Measurements from ENCODE around the gene ABLIM3. TPM values are rescaled to one million over a fixed set of nuclear protein-coding genes. Genes with fewer than 3 reads are reported as not detected.

The ABLIM3 gene
- total RNA-seq, 2 donors from 2014 or later, result 0.14 to 0.19 TPM

DNA sequence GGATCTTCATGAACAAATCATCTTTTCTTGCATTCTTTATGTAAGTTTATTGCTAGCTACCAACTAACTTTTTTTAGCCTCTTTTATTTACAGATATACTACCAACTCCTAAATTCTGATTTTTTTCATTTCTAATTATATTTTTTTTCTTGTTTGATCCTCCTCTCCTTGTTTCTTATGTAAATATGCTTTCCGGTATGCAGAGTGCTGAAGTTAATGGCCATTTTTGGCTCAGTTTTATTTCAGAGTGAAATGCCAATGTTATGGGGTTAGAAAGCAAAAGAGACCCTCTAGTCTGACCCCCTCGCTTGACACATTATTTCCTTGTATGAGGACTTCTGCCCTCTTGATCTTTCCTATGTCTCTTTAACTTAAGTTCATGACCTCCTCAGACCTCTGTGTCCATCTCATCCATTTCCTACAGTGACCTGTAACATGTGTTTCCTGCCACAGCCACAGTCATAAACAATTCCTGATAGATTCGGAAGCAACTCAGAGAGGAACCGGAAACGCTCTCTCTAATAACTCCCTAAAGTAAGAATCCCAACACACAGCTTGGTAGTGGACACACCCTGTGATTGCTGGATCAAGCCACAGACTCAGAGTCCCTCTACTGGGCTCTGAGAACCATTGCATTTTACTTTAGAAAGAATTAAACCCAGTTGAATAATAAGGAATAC is 87.5 kb downstream of the ABLIM3 start:
- no peaks in the 10 kb centered on the region for H3K4me1 Mint-ChIP-seq (ENCODE audit: low read depth)
- H3K4me3 Mint-ChIP-seq, result no peak overlapping the region
- no peaks in the 10 kb centered on the region for H3K36me3 Mint-ChIP-seq (ENCODE audit: insufficient read depth in 2 of 2)
- H3K9me3 Mint-ChIP-seq, result no peaks in the 10 kb centered on the region
- DNase-seq, result no peak
- no peak for ATAC-seq (replicated peaks in 1 of 2)
- H3K27ac Mint-ChIP-seq, result no peak overlapping the region
- H3K27me3 Mint-ChIP-seq (ENCODE audit: low read depth), result peaks cover 6% of the 10 kb centered on the region

DNA sequence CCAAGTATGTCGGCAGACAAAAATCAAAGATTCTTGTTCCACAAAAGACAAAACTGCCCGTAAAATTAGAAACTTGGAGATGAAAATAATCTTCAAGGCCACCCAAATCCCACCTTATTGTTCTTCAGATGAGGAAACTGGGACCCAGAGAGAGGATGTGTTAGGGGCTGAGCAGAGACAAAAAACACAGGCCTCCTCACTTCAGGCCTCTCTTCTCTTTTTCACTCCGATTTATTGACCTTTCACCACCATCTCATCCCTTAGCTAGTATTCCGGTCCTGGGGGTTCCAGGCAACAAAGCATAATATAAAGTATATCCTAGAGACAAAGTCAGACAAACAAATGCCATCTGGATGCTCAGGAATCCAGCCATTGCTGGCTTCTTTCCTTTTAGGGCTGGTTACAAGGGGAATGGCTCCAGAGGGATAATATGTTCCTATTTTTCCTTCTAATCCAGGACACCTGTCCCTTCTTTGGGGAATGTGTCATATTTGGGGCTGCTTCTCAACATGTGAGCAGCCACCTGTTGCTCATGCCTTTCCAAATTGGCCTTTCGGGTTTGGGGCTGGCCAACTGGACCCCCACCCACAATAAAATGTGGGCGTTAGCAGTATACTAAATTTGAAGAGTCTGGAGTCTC is 88.1 kb downstream of the ABLIM3 start:
- ATAC-seq (replicated peaks in 1 of 2) (no peak), DNase-seq (no peak)
- Mint-ChIP-seq H3K36me3 (ENCODE audit: insufficient read depth in 2 of 2) (no peaks in the 10 kb centered on the region), H3K27ac (no peak overlapping the region), H3K9me3 (no peaks in the 10 kb centered on the region), H3K4me3 (no peak overlapping the region), H3K27me3 (ENCODE audit: low read depth) (peaks cover 6% of the 10 kb centered on the region), H3K4me1 (ENCODE audit: low read depth) (no peaks in the 10 kb centered on the region)

DNA sequence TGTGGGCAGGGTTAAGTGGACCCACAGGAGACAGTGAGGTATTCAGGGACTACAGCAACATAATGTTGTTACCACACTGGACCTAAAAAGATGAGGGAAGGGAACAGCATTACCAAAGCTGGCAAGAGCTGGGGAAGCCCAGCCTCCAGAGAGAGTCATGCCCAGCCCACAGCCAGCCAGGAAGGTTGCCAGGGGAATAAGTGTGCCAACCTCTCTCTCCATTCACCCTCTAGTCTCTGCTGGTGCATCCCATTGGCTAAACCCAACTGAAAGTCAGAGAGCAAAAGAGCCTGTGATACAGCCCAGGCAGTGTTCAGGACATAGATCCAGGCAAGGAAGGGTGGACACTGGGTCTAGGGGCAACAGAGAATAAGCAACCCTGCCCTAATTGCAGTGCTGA is 94.5 kb downstream of the ABLIM3 start:
- no peak for DNase-seq
- no peak overlapping the region for H3K27ac Mint-ChIP-seq
- peaks cover 6% of the 10 kb centered on the region for H3K27me3 Mint-ChIP-seq (ENCODE audit: low read depth)
- ATAC-seq (replicated peaks in 1 of 2), result no peak
- H3K4me3 Mint-ChIP-seq, result no peak overlapping the region
- no peaks in the 10 kb centered on the region for H3K36me3 Mint-ChIP-seq (ENCODE audit: insufficient read depth in 2 of 2)
- H3K4me1 Mint-ChIP-seq (ENCODE audit: low read depth), result peaks cover 24% of the 10 kb centered on the region
- H3K9me3 Mint-ChIP-seq, result no peaks in the 10 kb centered on the region

DNA sequence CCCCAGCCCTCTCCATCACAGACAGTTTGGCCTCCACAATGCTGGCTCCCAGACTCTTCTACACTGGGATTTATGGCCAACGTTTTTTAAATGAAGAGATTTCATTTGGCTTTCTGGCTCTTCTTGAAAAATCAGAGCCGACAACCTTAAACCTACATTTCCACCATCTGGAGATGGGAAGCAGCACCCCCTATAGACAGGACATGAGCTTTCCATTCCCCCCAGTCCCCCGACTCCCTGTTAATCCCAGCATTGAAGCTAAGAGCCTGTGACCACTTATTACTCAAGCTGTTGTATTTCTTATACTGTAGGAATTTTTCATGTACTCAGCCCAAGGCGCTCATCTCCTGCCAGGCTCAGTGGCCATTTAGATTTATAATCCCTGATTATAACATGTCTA is 96.4 kb downstream of the ABLIM3 start:
- Mint-ChIP-seq H3K27me3 (ENCODE audit: low read depth) (peaks cover 6% of the 10 kb centered on the region), H3K27ac (no peak overlapping the region), H3K9me3 (peaks cover 0 to 3% of the 10 kb centered on the region in 2 donors), H3K4me3 (no peak overlapping the region), H3K36me3 (ENCODE audit: insufficient read depth in 2 of 2) (no peaks in the 10 kb centered on the region), H3K4me1 (ENCODE audit: low read depth) (peaks cover 38% of the 10 kb centered on the region)
- DNase-seq (no peak), ATAC-seq (replicated peaks in 1 of 2) (no peak)

DNA sequence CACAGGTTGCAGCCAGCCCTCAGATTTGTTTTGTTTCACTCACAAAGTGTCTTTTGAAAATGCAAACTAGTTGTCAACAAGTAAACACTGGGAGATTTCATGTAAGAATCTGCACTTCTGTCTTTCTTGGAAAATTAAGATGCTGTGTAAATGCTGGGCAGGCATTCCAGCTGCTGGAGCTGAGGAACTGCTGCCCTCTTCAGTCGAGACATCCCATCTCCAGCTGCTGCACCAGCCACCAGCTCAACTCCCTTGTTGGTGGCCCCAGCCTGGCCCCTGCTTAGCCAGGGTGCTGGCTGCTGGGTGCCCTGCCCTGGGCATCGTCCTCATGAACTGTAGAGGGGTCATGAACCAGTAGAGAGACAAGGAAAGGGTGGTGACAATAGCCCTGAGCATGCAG is 97.2 kb downstream of the ABLIM3 start:
- Mint-ChIP-seq H3K36me3 (ENCODE audit: insufficient read depth in 2 of 2) (no peaks in the 10 kb centered on the region), H3K27ac (no peak overlapping the region), H3K9me3 (peaks cover 0 to 3% of the 10 kb centered on the region in 2 donors), H3K27me3 (ENCODE audit: low read depth) (peaks cover under 1% of the 10 kb centered on the region), H3K4me1 (ENCODE audit: low read depth) (peaks cover 40% of the 10 kb centered on the region), H3K4me3 (no peak overlapping the region)
- no peak for ATAC-seq (replicated peaks in 1 of 2)
- DNase-seq, result no peak

DNA sequence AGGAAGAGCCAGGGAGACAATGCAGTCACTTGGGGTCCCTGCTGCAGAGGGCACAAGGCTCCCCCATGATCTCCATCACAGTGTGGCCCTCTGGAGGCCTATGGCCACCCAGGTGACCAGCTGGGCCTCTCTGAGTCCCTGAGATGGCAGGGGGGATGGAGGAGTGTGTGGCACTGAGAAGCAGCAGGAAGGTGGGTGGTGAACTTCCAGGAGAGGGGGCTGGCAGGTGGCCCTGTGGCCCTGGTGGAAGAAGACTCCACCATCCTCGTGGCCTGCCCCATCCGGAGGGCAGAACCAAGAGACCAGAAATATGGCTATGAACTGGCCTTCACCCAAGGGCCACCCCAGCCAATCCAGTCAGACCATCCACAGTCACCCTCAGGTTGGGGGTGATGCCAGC is 98.6 kb downstream of the ABLIM3 start:
- peak; percentile 2 to 11 for ATAC-seq (replicated peaks in 1 of 2)
- peaks cover 0 to 3% of the 10 kb centered on the region in 2 donors for H3K9me3 Mint-ChIP-seq
- no peaks in the 10 kb centered on the region for H3K36me3 Mint-ChIP-seq (ENCODE audit: insufficient read depth in 2 of 2)
- no peak overlapping the region for H3K27ac Mint-ChIP-seq
- H3K4me1 Mint-ChIP-seq (ENCODE audit: low read depth), result peaks cover 40% of the 10 kb centered on the region
- no peak overlapping the region for H3K4me3 Mint-ChIP-seq
- H3K27me3 Mint-ChIP-seq (ENCODE audit: low read depth), result no peaks in the 10 kb centered on the region
- DNase-seq, result no peak

DNA sequence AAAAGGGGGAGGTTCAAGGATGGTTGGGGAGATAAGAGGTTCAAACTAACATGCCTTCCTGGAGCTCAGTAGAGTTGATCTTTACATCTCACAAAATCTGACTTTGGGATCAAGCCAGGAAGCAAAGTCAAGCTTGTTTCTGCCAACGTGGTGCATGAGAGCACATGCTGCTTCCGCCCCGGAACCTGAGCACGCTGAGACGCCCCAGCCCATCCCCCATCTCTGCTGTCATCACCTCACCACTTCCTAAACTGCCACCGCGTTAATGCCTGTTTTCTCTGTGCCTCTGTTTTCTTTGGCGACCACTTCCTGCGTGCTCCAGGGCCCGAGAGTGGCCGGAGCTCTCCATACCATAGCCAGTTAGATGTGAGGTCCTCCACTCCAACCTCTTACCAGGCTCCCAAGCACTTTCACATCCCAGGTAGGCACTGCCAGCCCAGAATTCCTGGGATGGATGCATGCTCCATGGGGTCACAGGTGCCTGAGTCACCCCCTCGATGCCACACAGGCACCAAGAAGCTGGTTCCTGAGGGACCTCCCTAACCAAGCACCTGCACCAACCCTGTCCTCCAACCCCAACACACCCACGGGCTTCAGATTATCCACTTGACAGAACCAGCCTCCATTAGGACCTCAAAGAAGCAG is 99.2 kb downstream of the ABLIM3 start:
- Mint-ChIP-seq H3K27me3 (ENCODE audit: low read depth) (no peaks in the 10 kb centered on the region), H3K27ac (no peak overlapping the region), H3K4me1 (ENCODE audit: low read depth) (peaks cover 40% of the 10 kb centered on the region), H3K9me3 (peaks cover 0 to 3% of the 10 kb centered on the region in 2 donors), H3K4me3 (peak overlapping the region in 1 of 2 donors; percentile 70), H3K36me3 (ENCODE audit: insufficient read depth in 2 of 2) (no peaks in the 10 kb centered on the region)
- peak; percentile 89 to 94 for ATAC-seq (replicated peaks in 1 of 2)
- DNase-seq, result peak; percentile 64 to 87

DNA sequence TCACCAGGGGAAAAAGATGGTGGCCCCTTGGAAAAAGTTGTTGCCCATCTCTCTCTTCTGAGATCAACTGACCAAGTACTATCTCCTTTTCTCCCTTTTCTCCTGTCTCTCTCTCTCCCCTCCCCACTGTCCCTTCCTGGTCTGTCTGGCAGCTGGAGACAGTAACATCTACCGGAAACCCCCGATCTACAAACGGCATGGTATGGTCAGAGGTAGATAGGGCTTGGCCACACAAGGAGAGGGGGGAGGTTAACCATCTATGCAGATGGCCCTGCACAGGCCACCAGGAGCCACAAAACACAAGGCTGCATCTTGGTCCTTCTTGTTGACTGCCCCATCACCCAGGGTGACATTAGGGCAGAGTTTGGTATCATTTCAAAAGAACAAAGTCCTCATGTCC is 101.0 kb downstream of the ABLIM3 start:
- Mint-ChIP-seq H3K4me3 (no peak overlapping the region), H3K27me3 (ENCODE audit: low read depth) (no peaks in the 10 kb centered on the region), H3K9me3 (peaks cover 0 to 3% of the 10 kb centered on the region in 2 donors), H3K4me1 (ENCODE audit: low read depth) (peaks cover 40% of the 10 kb centered on the region), H3K36me3 (ENCODE audit: insufficient read depth in 2 of 2) (no peaks in the 10 kb centered on the region), H3K27ac (no peak overlapping the region)
- ATAC-seq (replicated peaks in 1 of 2), result no peak
- DNase-seq, result no peak

DNA sequence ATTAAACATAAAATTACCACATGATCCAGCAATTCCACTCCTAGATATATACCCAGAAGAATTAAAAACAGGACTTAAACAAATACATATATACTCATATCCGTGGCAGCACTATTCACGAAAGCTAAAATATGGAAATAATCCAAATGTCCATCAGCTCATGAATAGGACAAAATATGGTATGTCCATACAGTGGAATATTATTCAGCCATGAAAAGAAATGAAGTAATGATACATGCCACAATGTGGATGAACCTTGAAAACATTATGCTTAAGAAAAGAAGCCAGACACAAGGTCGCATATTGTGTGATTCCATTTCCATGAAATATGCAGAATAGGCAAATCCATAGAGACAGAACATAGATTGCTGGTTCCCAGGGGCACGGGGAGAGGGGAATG is 105.6 kb downstream of the ABLIM3 start:
- Mint-ChIP-seq H3K4me3 (no peak overlapping the region), H3K36me3 (ENCODE audit: insufficient read depth in 2 of 2) (no peaks in the 10 kb centered on the region), H3K4me1 (ENCODE audit: low read depth) (peaks cover 7% of the 10 kb centered on the region), H3K27me3 (ENCODE audit: low read depth) (no peaks in the 10 kb centered on the region), H3K27ac (no peak overlapping the region), H3K9me3 (no peaks in the 10 kb centered on the region)
- DNase-seq (no peak), ATAC-seq (replicated peaks in 1 of 2) (no peak)

DNA sequence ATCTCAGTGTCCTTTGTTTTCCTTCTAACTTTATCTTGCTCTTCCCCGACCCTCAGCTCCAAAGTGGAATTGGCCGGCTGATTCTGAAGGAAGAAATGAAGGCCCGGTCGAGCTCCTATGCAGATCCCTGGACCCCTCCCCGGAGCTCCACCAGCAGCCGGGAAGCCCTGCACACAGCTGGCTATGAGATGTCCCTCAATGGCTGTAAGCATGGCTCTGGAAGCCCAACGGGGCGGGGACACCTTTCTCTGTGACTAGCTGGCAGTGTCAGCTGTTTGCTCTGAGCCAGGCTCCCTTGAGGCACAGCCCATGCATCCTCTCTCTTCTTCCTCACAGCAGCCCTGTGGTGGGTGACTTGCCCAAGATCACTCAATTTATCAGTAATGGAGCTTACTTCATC is 106.4 kb downstream of the ABLIM3 start:
- Mint-ChIP-seq H3K4me1 (ENCODE audit: low read depth) (peaks cover 1% of the 10 kb centered on the region), H3K4me3 (no peak overlapping the region)
- ATAC-seq (replicated peaks in 1 of 2), result no peak

DNA sequence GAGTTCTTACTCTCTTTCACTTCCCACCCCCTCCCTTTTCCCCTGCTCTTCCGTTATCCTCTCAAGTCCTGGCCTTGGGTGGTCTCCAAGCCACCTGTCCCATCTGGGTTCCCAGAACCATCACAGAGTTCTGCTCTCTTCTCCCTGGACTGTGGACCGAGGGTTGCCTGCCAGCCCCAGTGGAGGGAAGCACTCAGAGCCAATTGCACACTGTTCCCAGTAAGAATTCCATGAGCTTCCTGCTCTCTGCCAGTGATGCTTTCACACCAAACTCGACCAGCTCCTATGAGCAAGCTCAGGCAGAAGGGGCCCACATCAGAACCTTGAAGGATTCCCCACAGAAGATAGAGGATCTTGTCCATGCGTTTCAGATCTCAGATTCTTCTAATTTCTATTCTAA is 110.3 kb downstream of the ABLIM3 start:
- no peaks in the 10 kb centered on the region for H3K27me3 Mint-ChIP-seq (ENCODE audit: low read depth)
- no peak overlapping the region for H3K27ac Mint-ChIP-seq
- DNase-seq, result no peak
- no peak for ATAC-seq (replicated peaks in 1 of 2)
- H3K4me3 Mint-ChIP-seq, result no peak overlapping the region
- peaks cover 0 to 2% of the 10 kb centered on the region in 2 donors for H3K9me3 Mint-ChIP-seq
- no peaks in the 10 kb centered on the region for H3K36me3 Mint-ChIP-seq (ENCODE audit: insufficient read depth in 2 of 2)
- no peaks in the 10 kb centered on the region for H3K4me1 Mint-ChIP-seq (ENCODE audit: low read depth)

More for the DNA sequence above, 106.4 kb downstream of the ABLIM3 start:
- no peak overlapping the region for H3K27ac Mint-ChIP-seq
- no peaks in the 10 kb centered on the region for H3K27me3 Mint-ChIP-seq (ENCODE audit: low read depth)
- H3K36me3 Mint-ChIP-seq (ENCODE audit: insufficient read depth in 2 of 2), result no peaks in the 10 kb centered on the region
- DNase-seq, result no peak
- no peaks in the 10 kb centered on the region for H3K9me3 Mint-ChIP-seq

DNA sequence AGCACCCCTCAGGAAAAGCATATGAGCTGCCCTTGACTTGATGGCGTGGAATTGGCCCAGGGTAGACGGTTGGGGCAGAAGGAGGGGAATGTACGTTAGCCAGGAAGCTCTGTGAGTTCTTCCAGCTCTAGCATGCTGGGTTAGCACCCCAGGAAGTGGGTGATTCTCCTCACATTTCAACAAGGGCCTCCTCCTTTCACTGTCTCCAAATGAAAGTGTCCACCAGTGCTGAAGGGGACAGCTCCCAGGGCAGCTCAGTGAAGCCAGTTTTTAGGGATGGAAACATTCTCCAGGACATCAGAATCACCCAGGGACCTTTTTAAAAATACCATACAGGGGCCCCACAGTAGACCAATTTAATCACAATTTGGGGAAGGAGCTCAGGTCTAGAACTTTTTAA is 113.2 kb downstream of the ABLIM3 start:
- Mint-ChIP-seq H3K4me3 (no peak overlapping the region), H3K27ac (no peak overlapping the region), H3K36me3 (ENCODE audit: insufficient read depth in 2 of 2) (no peaks in the 10 kb centered on the region), H3K9me3 (peaks cover 0 to 2% of the 10 kb centered on the region in 2 donors), H3K27me3 (ENCODE audit: low read depth) (no peaks in the 10 kb centered on the region), H3K4me1 (ENCODE audit: low read depth) (no peaks in the 10 kb centered on the region)
- DNase-seq (no peak), ATAC-seq (replicated peaks in 1 of 2) (no peak)

DNA sequence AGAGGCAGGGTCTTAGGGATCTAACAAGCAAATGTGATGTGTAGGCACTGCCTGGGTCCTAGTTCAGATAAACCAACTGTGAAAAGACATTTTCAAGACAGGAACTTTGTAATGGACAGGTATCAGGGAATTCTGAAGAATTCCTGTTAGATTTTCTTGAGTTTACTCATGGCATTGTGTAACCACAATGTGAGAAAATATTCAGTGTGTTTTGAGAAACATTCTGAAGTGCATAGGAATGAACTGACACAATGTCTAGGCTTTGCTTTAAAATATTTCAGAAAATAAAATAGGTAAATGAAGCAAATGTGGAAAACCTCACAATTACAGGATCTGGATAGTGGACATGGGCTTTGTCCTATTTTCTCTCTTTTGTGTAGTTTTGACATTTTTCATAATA is 115.2 kb downstream of the ABLIM3 start:
- DNase-seq, result no peak
- Mint-ChIP-seq H3K4me1 (ENCODE audit: low read depth) (no peaks in the 10 kb centered on the region), H3K9me3 (peaks cover 0 to 2% of the 10 kb centered on the region in 2 donors), H3K36me3 (ENCODE audit: insufficient read depth in 2 of 2) (no peaks in the 10 kb centered on the region), H3K27me3 (ENCODE audit: low read depth) (no peaks in the 10 kb centered on the region), H3K27ac (no peak overlapping the region), H3K4me3 (no peak overlapping the region)
- ATAC-seq (replicated peaks in 1 of 2), result no peak
